Esophagus squamous epithelium (tissue), 4 donors: ENCODE results near the gene SARM1.

ENCODE experiments used
- CTCF ChIP-seq, 6 experiments: fragments of 450-650 bp in 4 of 6; fragments of 200-600 bp in 2 of 6; sonication (generic) in 2 of 6; IDR thresholded peaks; one replicate each; pipeline ENCODE4 v1.5.1; 2016 to 2019; ENCODE audit warnings: antibody characterized with exemption in 6 of 6, mild to moderate bottlenecking in 4 of 6, moderate library complexity in 4 of 6
- POLR2A ChIP-seq, 4 donors: fragments of 450-650 bp; IDR thresholded peaks; one replicate each; pipeline ENCODE4 v1.6.1; 2017; ENCODE audit warnings: antibody characterized with exemption in 4 of 4, mild to moderate bottlenecking in 4 of 4, moderate library complexity in 3 of 4

GRCh38 chr17:28443901-28444638 is 72.6 kb downstream of the SARM1 start:
- TF ChIP-seq CTCF (IDR thresholded peaks at IDR 0.05) (no peak), POLR2A (IDR thresholded peaks at IDR 0.05) (no peak)
